ENCODE data around the gene DNAAF1.
A peak's percentile ranks its signal among the peaks of the same experiment; 100 is the strongest.

Gene DNAAF1

GRCh38 chr16:84124257-84125073, 20.6 kb upstream of the DNAAF1 start:
- no peak for DNase-seq (ENCODE audit: low spot score)

DNA sequence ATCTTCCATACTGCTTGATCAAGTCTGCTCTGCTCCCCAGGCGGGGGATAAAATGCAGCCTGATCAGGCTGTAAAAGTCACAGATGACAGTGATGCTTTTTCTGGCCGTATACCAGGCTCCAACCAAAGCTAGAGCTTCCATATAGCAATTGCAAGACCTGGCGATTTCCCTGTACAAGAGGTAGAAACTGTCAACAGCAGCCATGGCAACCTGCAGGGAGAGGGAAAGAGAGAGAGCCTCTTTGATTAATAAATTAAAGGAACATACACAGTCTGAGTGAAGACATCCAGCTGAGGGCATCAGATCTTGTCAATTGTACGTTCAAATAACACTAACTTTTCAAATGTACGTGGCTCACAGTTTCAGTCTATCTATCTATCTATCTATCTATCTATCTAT, 14.0 kb upstream of the DNAAF1 start:
- DNase-seq (ENCODE audit: low spot score) = no peak

- DNase-seq (ENCODE audit: low spot score) = no peak
Observed at GRCh38 chr16:84132527-84133285, 12.4 kb upstream of the DNAAF1 start.

- DNase-seq (ENCODE audit: low spot score) = no peak
Observed at GRCh38 chr16:84136331-84137125, 8.6 kb upstream of the DNAAF1 start.

DNA sequence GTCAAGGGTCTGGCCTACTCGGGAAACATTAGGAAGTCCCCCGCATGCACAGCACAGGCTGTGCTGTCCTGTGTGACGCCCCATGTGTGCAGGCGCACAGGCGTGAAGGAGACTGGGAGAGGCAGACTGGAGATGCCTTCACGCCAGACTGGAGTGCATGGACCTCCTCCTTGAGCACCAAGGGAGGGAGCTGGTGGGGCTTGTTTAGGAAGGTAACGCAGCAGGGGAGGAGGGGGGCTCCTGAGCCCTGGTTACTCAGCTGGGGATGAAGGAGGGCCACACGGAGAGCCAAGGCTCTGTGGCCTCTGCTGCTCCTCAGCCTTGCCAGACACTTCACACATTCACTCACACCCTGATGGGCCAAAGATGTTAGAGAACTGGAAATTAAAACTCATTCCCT, 7.8 kb upstream of the DNAAF1 start:
- DNase-seq (ENCODE audit: low spot score) = no peak

DNA sequence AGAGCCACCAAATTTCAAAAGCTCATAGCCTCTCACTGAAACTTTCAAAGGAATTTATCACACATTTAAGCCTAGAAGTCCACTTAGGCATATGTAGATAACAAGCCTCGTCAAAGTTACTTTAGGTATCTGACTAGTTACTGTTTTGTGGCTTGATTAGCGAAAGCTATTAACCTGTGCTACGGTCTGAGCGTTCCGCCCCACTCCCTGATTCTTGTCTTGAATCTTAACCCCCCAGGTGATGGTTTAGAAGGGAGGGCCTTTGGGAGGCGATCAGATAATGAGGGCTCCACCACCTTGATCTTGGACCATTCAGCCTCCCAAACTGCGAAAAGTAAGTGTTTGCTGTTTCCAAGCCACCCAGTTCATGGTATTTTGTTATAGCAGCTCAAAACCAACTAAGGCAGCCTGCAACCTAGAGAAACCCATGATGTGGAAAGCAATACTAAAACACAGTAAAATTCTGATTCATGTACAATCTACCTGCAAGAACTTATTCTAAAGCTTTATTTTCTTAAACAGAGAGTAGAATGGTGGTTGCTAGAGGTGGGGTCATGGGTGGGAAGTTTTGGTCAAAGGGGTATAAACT, 7.2 kb upstream of the DNAAF1 start:
- DNase-seq (ENCODE audit: low spot score) = no peak

- DNase-seq (ENCODE audit: low spot score) = no peak
Observed at GRCh38 chr16:84138500-84138823, 6.6 kb upstream of the DNAAF1 start.

GRCh38 chr16:84138824-84139627, 6.1 kb upstream of the DNAAF1 start:
- DNase-seq (ENCODE audit: low spot score) = peak; percentile 33

GRCh38 chr16:84139628-84140258, 5.4 kb upstream of the DNAAF1 start:
- no peak for DNase-seq (ENCODE audit: low spot score)

- DNase-seq (ENCODE audit: low spot score) = no peak
Observed at GRCh38 chr16:84141143-84141670, 3.9 kb upstream of the DNAAF1 start.

GRCh38 chr16:84143081-84143480, 2.0 kb upstream of the DNAAF1 start:
- DNase-seq (ENCODE audit: low spot score) = no peak

- no peak for DNase-seq (ENCODE audit: low spot score)
Observed at GRCh38 chr16:84143784-84144199, 1.3 kb upstream of the DNAAF1 start.

GRCh38 chr16:84144209-84144858, 774 bp upstream of the DNAAF1 start:
- peak; percentile 38 for DNase-seq (ENCODE audit: low spot score)

GRCh38 chr16:84150926-84151325, 5.8 kb downstream of the DNAAF1 start:
- no peak for DNase-seq (ENCODE audit: low spot score)

DNA sequence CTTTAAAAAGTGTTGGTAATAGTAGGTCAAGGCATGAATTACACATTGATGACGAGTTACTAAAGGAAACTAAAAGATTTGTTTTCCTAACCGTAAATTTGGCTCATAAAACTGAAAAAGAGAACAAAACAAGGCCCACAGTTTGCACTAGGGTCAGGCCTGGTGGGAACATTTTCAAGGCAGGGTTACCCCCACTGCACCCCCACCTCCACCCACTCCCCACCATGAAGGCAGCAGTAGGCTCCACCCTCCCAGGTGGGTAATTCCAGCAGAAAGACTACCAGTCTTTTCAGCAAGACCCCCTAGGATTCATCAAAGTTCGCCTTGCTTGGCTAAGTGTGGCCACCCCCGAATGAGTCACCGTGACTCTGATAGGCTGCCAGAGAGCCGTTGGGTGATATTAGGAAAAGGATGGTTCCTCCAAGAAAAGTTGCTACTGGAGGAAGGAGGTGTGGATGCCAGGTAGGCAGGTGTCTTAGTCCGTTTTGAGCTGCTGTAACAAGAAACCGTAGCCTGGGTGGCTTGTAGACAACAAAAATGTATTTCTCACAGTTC, 8.6 kb downstream of the DNAAF1 start:
- no peak for DNase-seq (ENCODE audit: low spot score)

GRCh38 chr16:84155226-84155625, 10.1 kb downstream of the DNAAF1 start:
- no peak for DNase-seq (ENCODE audit: low spot score)

DNA sequence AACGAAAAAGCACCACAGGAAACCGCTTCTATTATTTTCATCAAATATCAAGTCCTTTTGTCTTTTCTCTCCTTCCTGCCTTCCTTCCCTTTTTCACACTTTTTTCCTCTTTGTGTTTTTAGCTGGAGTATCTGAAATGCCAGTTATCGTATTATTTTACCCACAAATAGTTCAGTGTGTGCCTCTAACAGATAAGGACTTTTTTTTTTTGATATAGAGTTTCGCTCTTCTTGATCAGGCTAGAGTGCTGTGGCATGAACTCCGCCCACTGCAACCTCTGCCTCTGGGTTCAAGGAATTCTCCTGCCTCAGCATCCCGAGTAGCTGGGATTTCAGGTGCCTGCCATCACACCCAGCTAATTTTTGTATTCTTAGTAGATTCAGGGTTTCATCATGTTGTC, 10.7 kb downstream of the DNAAF1 start:
- DNase-seq (ENCODE audit: low spot score) = no peak

DNA sequence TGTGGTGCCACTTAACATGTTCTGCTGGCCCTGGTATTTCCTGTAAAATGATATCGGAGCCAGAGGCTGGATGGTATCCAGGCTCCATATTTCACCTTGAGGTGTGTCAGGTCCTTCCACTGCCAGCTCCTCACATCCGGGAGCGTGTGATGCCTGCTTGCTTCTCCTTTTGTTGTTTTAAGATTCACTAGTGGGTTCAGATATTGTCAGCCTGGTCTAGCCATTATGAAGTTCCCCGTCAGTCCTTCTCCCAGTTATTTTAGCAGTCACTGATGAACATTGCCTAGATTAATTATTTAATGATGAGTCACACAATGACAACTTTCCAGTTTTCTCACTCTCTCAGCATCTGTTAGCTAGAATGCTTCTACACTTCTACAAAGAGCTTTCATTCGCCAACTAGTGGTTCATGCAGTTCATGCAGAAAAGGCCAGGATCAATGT, 11.3 kb downstream of the DNAAF1 start:
- no peak for DNase-seq (ENCODE audit: low spot score)

DNA sequence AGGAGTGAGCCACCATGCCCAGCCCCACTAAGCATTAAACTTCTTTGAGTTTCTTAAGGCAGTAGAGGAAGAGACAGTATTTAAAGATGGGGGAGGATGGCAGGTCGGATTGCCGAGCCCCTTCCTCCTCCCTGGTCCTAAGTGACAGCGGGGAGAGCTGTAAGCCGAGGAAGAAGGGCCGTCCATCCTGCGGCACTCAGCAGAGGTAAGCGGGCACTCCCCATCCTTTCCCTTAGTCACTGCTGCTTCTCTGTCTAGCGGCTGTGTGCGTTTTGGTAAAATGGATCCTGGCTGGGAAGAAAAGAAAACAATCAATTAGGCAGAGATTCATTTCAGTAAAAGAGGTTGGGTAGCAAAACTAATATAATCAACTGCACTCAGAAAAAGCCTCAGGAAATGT, 13.9 kb downstream of the DNAAF1 start:
- no peak for DNase-seq (ENCODE audit: low spot score)

- DNase-seq (ENCODE audit: low spot score) = no peak
Observed at GRCh38 chr16:84159800-84160199, 14.7 kb downstream of the DNAAF1 start.
